ENCODE results near the gene FILIP1. TPM values are rescaled to one million over a fixed set of nuclear protein-coding genes. Genes with fewer than 3 reads are reported as not detected.

Gene FILIP1
- total RNA-seq, 1 donor = under 0.01 TPM

- Histone ChIP-seq H3K79me2 (ENCODE audit: insufficient read depth, low read length) (no peaks in the 10 kb centered on the region), H3K27ac (ENCODE audit: low read depth, low read length) (no peak overlapping the region), H3K9me3 (ENCODE audit: low read depth, low read length) (no peaks in the 10 kb centered on the region), H3K4me3 (ENCODE audit: insufficient read depth, low read length) (no peak overlapping the region), H3K4me2 (ENCODE audit: insufficient read depth, low read length) (no peak overlapping the region), H2AFZ (ENCODE audit: low read length) (no peak overlapping the region), H4K20me1 (ENCODE audit: insufficient read depth, low read length) (no peaks in the 10 kb centered on the region), H3K4me1 (ENCODE audit: insufficient read depth, low read length) (no peaks in the 10 kb centered on the region), H3K36me3 (ENCODE audit: insufficient read depth, low read length) (no peaks in the 10 kb centered on the region), H3K27me3 (ENCODE audit: insufficient read depth, low read length) (no peaks in the 10 kb centered on the region)
- peak; percentile 72 for TF ChIP-seq CTCF (IDR thresholded peaks at IDR 0.05; ENCODE audit: extremely low read depth, low read depth, low read length)
- peak; percentile 54 for DNase-seq (ENCODE audit: insufficient read length, low spot score, missing footprints)
These were observed 196.5 kb downstream of the FILIP1 start for GRCh38 chr6:75296811-75297779.

- Histone ChIP-seq H3K27ac (ENCODE audit: low read depth, low read length) (no peak overlapping the region), H3K4me1 (ENCODE audit: insufficient read depth, low read length) (no peaks in the 10 kb centered on the region), H3K27me3 (ENCODE audit: insufficient read depth, low read length) (no peaks in the 10 kb centered on the region), H4K20me1 (ENCODE audit: insufficient read depth, low read length) (no peaks in the 10 kb centered on the region), H3K4me3 (ENCODE audit: insufficient read depth, low read length) (no peak overlapping the region), H2AFZ (ENCODE audit: low read length) (no peak overlapping the region), H3K4me2 (ENCODE audit: insufficient read depth, low read length) (no peak overlapping the region), H3K9me3 (ENCODE audit: low read depth, low read length) (no peaks in the 10 kb centered on the region), H3K79me2 (ENCODE audit: insufficient read depth, low read length) (no peaks in the 10 kb centered on the region), H3K36me3 (ENCODE audit: insufficient read depth, low read length) (no peaks in the 10 kb centered on the region)
- no peak for DNase-seq (ENCODE audit: insufficient read length, low spot score, missing footprints)
- no peak for TF ChIP-seq CTCF (IDR thresholded peaks at IDR 0.05; ENCODE audit: extremely low read depth, low read depth, low read length)
These were observed 201.0 kb downstream of the FILIP1 start for GRCh38 chr6:75292555-75292954.

- H3K4me1 ChIP-seq (ENCODE audit: insufficient read depth, low read length) = no peaks in the 10 kb centered on the region
- no peak overlapping the region for H3K4me2 ChIP-seq (ENCODE audit: insufficient read depth, low read length)
- no peaks in the 10 kb centered on the region for H3K9me3 ChIP-seq (ENCODE audit: low read depth, low read length)
- TF ChIP-seq CTCF (IDR thresholded peaks at IDR 0.05; ENCODE audit: extremely low read depth, low read depth, low read length) = no peak
- H4K20me1 ChIP-seq (ENCODE audit: insufficient read depth, low read length) = no peaks in the 10 kb centered on the region
- DNase-seq (ENCODE audit: insufficient read length, low spot score, missing footprints) = no peak
- no peaks in the 10 kb centered on the region for H3K36me3 ChIP-seq (ENCODE audit: insufficient read depth, low read length)
- no peak overlapping the region for H3K4me3 ChIP-seq (ENCODE audit: insufficient read depth, low read length)
- no peak overlapping the region for H2AFZ ChIP-seq (ENCODE audit: low read length)
- no peaks in the 10 kb centered on the region for H3K79me2 ChIP-seq (ENCODE audit: insufficient read depth, low read length)
- no peaks in the 10 kb centered on the region for H3K27me3 ChIP-seq (ENCODE audit: insufficient read depth, low read length)
- H3K27ac ChIP-seq (ENCODE audit: low read depth, low read length) = no peak overlapping the region
These were observed 201.9 kb downstream of the FILIP1 start for GRCh38 chr6:75291744-75292143.

GRCh38 chr6:75291331-75291730 lies 202.3 kb downstream of the FILIP1 start:
- Histone ChIP-seq H3K79me2 (ENCODE audit: insufficient read depth, low read length) (no peaks in the 10 kb centered on the region), H3K27ac (ENCODE audit: low read depth, low read length) (no peak overlapping the region), H3K4me3 (ENCODE audit: insufficient read depth, low read length) (no peak overlapping the region), H3K4me1 (ENCODE audit: insufficient read depth, low read length) (no peaks in the 10 kb centered on the region), H4K20me1 (ENCODE audit: insufficient read depth, low read length) (no peaks in the 10 kb centered on the region), H3K9me3 (ENCODE audit: low read depth, low read length) (no peaks in the 10 kb centered on the region), H3K4me2 (ENCODE audit: insufficient read depth, low read length) (no peak overlapping the region), H3K36me3 (ENCODE audit: insufficient read depth, low read length) (no peaks in the 10 kb centered on the region), H2AFZ (ENCODE audit: low read length) (no peak overlapping the region), H3K27me3 (ENCODE audit: insufficient read depth, low read length) (no peaks in the 10 kb centered on the region)
- TF ChIP-seq CTCF (IDR thresholded peaks at IDR 0.05; ENCODE audit: extremely low read depth, low read depth, low read length) = no peak
- DNase-seq (ENCODE audit: insufficient read length, low spot score, missing footprints) = no peak
